Liver (tissue), 9 donors: ENCODE data around the gene CUX1. TPM values are rescaled to one million over a fixed set of nuclear protein-coding genes. Genes with fewer than 3 reads are reported as not detected.

Source experiments
- DNase-seq: peaks from one replicate; pipeline ENCODE4 v3.0.0-alpha.2; 2017; ENCODE audit warnings: low spot score
- H3K27ac ChIP-seq, 2 donors: one replicate each; pipeline ENCODE4 v1.7.0; 2013; ENCODE audit warnings: inconsistent platforms in 2 of 2, low read length in 2 of 2, control low read depth in 1 of 2, low read depth in 1 of 2, mild to moderate bottlenecking in 1 of 2
- H3K27me3 ChIP-seq, 4 donors: one replicate each; pipeline versions ENCODE4 v1.6.1 to v1.7.0; 2013; ENCODE audit warnings: low read length in 3 of 4, inconsistent platforms in 1 of 4, mild to moderate bottlenecking in 1 of 4, moderate library complexity in 1 of 4; ENCODE audit not compliant: control insufficient read depth in 4 of 4, insufficient read depth in 4 of 4
- H3K36me3 ChIP-seq, 4 donors: one replicate each; pipeline versions ENCODE4 v1.6.1 to v1.7.0; 2013; ENCODE audit warnings: low read length in 3 of 4, mild to moderate bottlenecking in 3 of 4, low read depth in 1 of 4, moderate library complexity in 1 of 4; ENCODE audit not compliant: control insufficient read depth in 4 of 4, insufficient read depth in 3 of 4
- H3K4me1 ChIP-seq, 4 donors: one replicate each; pipeline versions ENCODE4 v1.6.1 to v1.7.0; 2013; ENCODE audit warnings: low read length in 3 of 4, mild to moderate bottlenecking in 3 of 4, moderate library complexity in 1 of 4; ENCODE audit not compliant: control insufficient read depth in 4 of 4, insufficient read depth in 4 of 4
- H3K4me3 ChIP-seq, 3 donors: one replicate each; pipeline versions ENCODE4 v1.6.1 to v1.7.0; 2013; ENCODE audit warnings: low read length in 3 of 3, control low read depth in 1 of 3, low read depth in 1 of 3, mild to moderate bottlenecking in 1 of 3
- H3K9ac ChIP-seq, 2 donors: one replicate each; pipeline ENCODE4 v1.7.0; 2013; ENCODE audit warnings: low read length in 2 of 2, mild to moderate bottlenecking in 2 of 2, moderate library complexity in 2 of 2, control low read depth in 1 of 2, low read depth in 1 of 2
- H3K9me3 ChIP-seq, 4 donors: one replicate each; pipeline versions ENCODE4 v1.6.1 to v1.7.0; 2013; ENCODE audit warnings: low read length in 3 of 4; ENCODE audit not compliant: control insufficient read depth in 4 of 4
- EGR1 ChIP-seq, 2 donors: IDR thresholded peaks; 2 replicates each; pipeline ENCODE4 v1.6.1; 2016 to 2018; ENCODE audit warnings: antibody characterized with exemption in 2 of 2, low read depth in 2 of 2
- FOXA1 ChIP-seq: IDR thresholded peaks from 2 replicates; pipeline ENCODE4 v1.6.1; 2016; ENCODE audit warnings: antibody characterized with exemption
- FOXA2 ChIP-seq: IDR thresholded peaks from 2 replicates; pipeline ENCODE4 v1.6.1; 2016; ENCODE audit warnings: antibody characterized with exemption
- GABPA ChIP-seq, 2 donors: IDR thresholded peaks in 1 of 2; conservative IDR thresholded peaks in 1 of 2; 2 replicates each; pipeline ENCODE4 v1.6.1; 2016; ENCODE audit warnings: antibody characterized with exemption in 2 of 2, mild to moderate bottlenecking in 1 of 2, moderate library complexity in 1 of 2
- HNF4A ChIP-seq, 2 donors: conservative IDR thresholded peaks; 2 replicates each; pipeline ENCODE4 v1.6.1; 2016; ENCODE audit warnings: antibody characterized with exemption in 2 of 2, mild to moderate bottlenecking in 2 of 2
- HNF4G ChIP-seq: IDR thresholded peaks from 2 replicates; pipeline ENCODE4 v1.6.1; 2016; ENCODE audit warnings: antibody characterized with exemption
- JUND ChIP-seq, 2 donors: IDR thresholded peaks; 2 replicates each; pipeline ENCODE4 v1.6.1; 2016; ENCODE audit warnings: antibody characterized with exemption in 2 of 2
- NR2F2 ChIP-seq: IDR thresholded peaks from 2 replicates; pipeline ENCODE4 v1.6.1; 2016; ENCODE audit warnings: antibody characterized with exemption
- RAD21 ChIP-seq, 2 donors: IDR thresholded peaks; 2 replicates each; pipeline ENCODE4 v1.6.1; 2016; ENCODE audit warnings: antibody characterized with exemption in 2 of 2, mild to moderate bottlenecking in 2 of 2
- RXRA ChIP-seq, 2 donors: IDR thresholded peaks; 2 replicates each; pipeline ENCODE4 v1.6.1; 2017 to 2018; ENCODE audit warnings: antibody characterized with exemption in 2 of 2, mild to moderate bottlenecking in 1 of 2
- SP1 ChIP-seq: IDR thresholded peaks from 2 replicates; pipeline ENCODE4 v1.6.1; 2018; ENCODE audit warnings: antibody characterized with exemption, mild to moderate bottlenecking
- TAF1 ChIP-seq: conservative IDR thresholded peaks from 2 replicates; pipeline ENCODE4 v1.6.1; 2016; ENCODE audit warnings: antibody characterized with exemption, mild to moderate bottlenecking
- YY1 ChIP-seq: IDR thresholded peaks from 2 replicates; pipeline ENCODE4 v1.6.1; 2016; ENCODE audit warnings: antibody characterized with exemption, mild to moderate bottlenecking
- WGBS: extraction: QIAGEN DNeasy Blood & Tissue Kit; methylation state at CpG from one replicate; pipeline ENCODE4 v1.1.7; 2013; 5-methylcytosine and 5-hydroxymethylcytosine counted together
- polyA plus RNA-seq, 2 donors: library from polyadenylated mRNA; stranded (reverse) in 1 of 2; unstranded in 1 of 2; fragments of 200-250 nt in 1 of 2; fragments of >200 nt in 1 of 2; fragmentation: Nextera tagmentation in 1 of 2; extraction: Ambion mirVana in 1 of 2; gene quantifications; one replicate each; pipeline versions ENCODE4 v1.2.1 to v1.2.3, GENCODE V29; 2013 to 2015
- total RNA-seq, 2 donors: library from RNA; depleted of rRNA; stranded (reverse); fragments of >200 nt; gene quantifications; one replicate each; pipeline ENCODE4 v1.2.3, GENCODE V29; 2014
- TF ChIP-seq, protein P1 (sequence below): IDR thresholded peaks from 2 replicates; pipeline ENCODE4 v1.6.1; 2016; ENCODE audit warnings: antibody characterized with exemption
- TF ChIP-seq, protein P2 (sequence below): IDR thresholded peaks from 2 replicates; pipeline ENCODE4 v1.6.1; 2016; ENCODE audit warnings: antibody characterized with exemption
- TF ChIP-seq, protein P3 (sequence below): IDR thresholded peaks from 2 replicates; pipeline ENCODE4 v1.6.1; 2016; ENCODE audit warnings: antibody characterized with exemption
- TF ChIP-seq, protein P4 (sequence below): fragments of 150-350 bp; IDR thresholded peaks from 2 replicates; pipeline ENCODE4 v1.5.1; 2017; ENCODE audit warnings: improper control_type of control experiment, low read depth, low read length; ENCODE audit not compliant: missing input control
- donor health status: healthy.
- donor health status: healthy.
- donor health status: healthy.
- donor health status: healthy.
- donor health status: healthy.

CUX1 gene
- total and polyA plus RNA-seq, 4 donors: 18.6 to 40.6 (median 21.4) TPM

DNA sequence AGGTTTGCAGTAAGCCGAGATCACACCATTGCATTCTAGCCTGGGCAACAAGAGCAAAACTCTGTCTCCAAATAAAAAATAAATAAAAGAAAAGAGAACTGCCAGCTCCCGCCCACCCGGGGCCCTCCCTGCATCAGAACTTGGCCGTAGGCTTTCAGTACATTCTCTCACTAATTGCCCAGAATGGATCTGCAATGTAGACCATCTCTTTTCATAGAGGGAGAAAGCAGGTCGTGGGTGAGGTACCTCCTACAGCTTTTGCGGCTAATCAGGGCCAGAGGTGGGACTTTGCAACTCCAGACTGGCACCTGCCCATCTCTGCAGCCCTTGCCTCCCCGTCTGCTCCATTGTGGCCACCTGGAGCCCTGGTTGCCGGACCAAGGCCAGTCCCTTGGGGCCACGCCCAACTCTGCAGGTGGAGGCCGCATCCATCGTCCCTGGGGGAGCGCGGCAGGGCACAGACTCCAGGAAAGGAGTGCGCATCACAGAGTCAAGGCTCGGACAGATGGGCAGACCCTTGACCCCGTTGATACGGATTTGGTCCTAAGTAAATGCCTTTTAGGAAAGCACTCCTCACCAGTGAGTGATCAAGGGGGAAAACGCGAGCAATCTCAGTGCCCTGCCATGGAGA, 290.2 kb downstream of the CUX1 start:
- H3K9me3 ChIP-seq: no peaks in the 10 kb centered on the region
- peaks cover 1 to 24% (median 13%) of the 10 kb centered on the region in 4 donors for H3K36me3 ChIP-seq
- H3K4me3 ChIP-seq: no peak overlapping the region
- H3K4me1 ChIP-seq: no peaks in the 10 kb centered on the region
- TF ChIP-seq YY1: no peak
- TF ChIP-seq HNF4G: no peak
- TF ChIP-seq FOXA2: no peak
- TF ChIP-seq JUND (IDR thresholded peaks at IDR 0.05): no peak
- TF ChIP-seq HNF4A (conservative IDR thresholded peaks at IDR 0.05): no peak
- TF ChIP-seq, protein P1, sequence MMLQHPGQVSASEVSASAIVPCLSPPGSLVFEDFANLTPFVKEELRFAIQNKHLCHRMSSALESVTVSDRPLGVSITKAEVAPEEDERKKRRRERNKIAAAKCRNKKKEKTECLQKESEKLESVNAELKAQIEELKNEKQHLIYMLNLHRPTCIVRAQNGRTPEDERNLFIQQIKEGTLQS: no peak
- no peak for TF ChIP-seq NR2F2
- no peak for TF ChIP-seq FOXA1
- no peak overlapping the region for H3K27ac ChIP-seq
- no peaks in the 10 kb centered on the region for H3K27me3 ChIP-seq
- H3K9ac ChIP-seq: no peak overlapping the region
- no peak for DNase-seq
- WGBS: 94% methylated on average over 19 of the region's 19 CpGs

DNA sequence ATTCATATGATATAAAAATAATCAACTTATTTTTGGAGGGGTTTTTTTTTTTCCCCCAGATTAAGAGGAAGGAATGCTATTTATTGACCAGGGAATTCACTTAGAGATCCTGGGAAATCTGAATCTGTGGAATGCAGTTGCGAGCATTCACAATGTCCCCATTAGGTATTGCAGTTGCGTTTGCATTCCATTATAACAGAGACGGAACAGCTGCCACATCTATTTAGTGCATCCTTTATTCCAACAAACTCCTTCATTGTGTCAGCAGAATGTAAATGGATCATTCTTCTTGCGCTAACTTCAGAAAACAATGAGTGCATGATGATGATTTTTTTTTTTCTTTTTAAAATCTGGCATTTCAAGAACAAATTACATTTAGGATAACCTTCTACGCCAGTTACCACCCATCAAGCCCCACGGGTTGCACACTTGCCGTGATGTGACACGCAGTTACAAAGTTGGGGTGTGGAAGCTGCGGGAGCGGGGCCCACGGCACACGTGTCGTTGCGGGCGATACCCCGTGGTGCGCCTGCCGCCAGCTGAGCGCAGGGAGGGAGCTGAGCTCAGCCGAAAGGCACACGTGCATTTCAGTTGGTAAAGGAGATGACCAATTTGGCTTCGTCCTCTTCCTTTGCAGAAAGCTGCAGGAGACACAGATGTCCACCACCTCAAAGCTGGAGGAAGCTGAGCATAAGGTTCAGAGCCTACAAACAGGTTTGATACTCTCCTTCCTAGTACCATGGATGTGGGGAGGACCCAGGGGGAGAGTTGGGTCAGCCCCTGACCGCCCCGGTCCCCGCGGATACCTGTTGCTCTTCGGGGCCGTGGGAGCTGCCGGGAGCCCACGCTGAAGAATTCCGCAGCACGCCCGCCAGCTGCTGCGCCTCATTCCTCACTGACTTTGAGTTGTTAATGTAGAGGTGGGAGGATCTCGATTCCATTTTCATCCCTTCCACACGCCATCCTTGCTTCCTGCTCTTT, 293.9 kb downstream of the CUX1 start:
- Histone ChIP-seq H3K9ac (no peak overlapping the region), H3K4me1 (no peaks in the 10 kb centered on the region), H3K27ac (no peak overlapping the region), H3K4me3 (no peak overlapping the region), H3K36me3 (peaks cover 9 to 32% (median 20%) of the 10 kb centered on the region in 4 donors), H3K27me3 (no peaks in the 10 kb centered on the region), H3K9me3 (no peaks in the 10 kb centered on the region)
- WGBS: 95% methylated on average over 36 of the region's 36 CpGs
- no peak for DNase-seq
- TF ChIP-seq SP1 (no peak), EGR1 (IDR thresholded peaks at IDR 0.05; ENCODE audit: low read depth in 2 of 2) (no peak), NR2F2 (no peak), FOXA1 (no peak), RAD21 (IDR thresholded peaks at IDR 0.05) (no peak), YY1 (no peak)
- TF ChIP-seq, protein P2, sequence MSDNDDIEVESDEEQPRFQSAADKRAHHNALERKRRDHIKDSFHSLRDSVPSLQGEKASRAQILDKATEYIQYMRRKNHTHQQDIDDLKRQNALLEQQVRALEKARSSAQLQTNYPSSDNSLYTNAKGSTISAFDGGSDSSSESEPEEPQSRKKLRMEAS: no peak

DNA sequence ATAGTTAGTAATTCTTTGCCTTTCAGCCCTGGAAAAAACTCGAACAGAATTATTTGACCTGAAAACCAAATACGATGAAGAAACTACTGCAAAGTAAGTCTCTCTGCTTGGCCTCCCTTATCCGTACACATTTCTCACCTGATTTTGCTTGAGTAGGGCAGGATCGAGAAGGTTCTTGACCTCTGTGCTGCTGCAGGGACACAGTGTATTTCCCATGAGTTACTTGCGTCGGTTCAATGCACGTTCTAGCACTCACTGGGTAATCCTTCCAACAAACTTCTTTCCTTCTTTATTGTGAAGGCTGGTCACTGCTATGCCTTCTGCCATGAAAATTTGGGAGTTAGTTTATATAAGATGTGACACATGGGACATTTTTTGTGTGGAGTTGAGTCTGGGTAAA, 297.8 kb downstream of the CUX1 start:
- no peak overlapping the region for H3K9ac ChIP-seq
- TF ChIP-seq, protein P2: no peak
- no peak for TF ChIP-seq TAF1
- no peak for TF ChIP-seq RXRA (IDR thresholded peaks at IDR 0.05)
- no peak for TF ChIP-seq GABPA (IDR thresholded peaks at IDR 0.05 in 1 of 2, conservative IDR thresholded peaks at IDR 0.05 in 1 of 2)
- TF ChIP-seq, protein P3, sequence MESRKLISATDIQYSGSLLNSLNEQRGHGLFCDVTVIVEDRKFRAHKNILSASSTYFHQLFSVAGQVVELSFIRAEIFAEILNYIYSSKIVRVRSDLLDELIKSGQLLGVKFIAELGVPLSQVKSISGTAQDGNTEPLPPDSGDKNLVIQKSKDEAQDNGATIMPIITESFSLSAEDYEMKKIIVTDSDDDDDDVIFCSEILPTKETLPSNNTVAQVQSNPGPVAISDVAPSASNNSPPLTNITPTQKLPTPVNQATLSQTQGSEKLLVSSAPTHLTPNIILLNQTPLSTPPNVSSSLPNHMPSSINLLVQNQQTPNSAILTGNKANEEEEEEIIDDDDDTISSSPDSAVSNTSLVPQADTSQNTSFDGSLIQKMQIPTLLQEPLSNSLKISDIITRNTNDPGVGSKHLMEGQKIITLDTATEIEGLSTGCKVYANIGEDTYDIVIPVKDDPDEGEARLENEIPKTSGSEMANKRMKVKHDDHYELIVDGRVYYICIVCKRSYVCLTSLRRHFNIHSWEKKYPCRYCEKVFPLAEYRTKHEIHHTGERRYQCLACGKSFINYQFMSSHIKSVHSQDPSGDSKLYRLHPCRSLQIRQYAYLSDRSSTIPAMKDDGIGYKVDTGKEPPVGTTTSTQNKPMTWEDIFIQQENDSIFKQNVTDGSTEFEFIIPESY: no peak
- TF ChIP-seq SP1: no peak
- TF ChIP-seq NR2F2: no peak
- TF ChIP-seq HNF4G: no peak
- TF ChIP-seq RAD21 (IDR thresholded peaks at IDR 0.05): no peak
- TF ChIP-seq, protein P4, sequence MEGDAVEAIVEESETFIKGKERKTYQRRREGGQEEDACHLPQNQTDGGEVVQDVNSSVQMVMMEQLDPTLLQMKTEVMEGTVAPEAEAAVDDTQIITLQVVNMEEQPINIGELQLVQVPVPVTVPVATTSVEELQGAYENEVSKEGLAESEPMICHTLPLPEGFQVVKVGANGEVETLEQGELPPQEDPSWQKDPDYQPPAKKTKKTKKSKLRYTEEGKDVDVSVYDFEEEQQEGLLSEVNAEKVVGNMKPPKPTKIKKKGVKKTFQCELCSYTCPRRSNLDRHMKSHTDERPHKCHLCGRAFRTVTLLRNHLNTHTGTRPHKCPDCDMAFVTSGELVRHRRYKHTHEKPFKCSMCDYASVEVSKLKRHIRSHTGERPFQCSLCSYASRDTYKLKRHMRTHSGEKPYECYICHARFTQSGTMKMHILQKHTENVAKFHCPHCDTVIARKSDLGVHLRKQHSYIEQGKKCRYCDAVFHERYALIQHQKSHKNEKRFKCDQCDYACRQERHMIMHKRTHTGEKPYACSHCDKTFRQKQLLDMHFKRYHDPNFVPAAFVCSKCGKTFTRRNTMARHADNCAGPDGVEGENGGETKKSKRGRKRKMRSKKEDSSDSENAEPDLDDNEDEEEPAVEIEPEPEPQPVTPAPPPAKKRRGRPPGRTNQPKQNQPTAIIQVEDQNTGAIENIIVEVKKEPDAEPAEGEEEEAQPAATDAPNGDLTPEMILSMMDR: no peak
- TF ChIP-seq HNF4A (conservative IDR thresholded peaks at IDR 0.05): no peak
- no peak for TF ChIP-seq FOXA2
- no peak for TF ChIP-seq FOXA1
- no peak for TF ChIP-seq EGR1 (IDR thresholded peaks at IDR 0.05; ENCODE audit: low read depth in 2 of 2)
- no peak for TF ChIP-seq JUND (IDR thresholded peaks at IDR 0.05)
- TF ChIP-seq, protein P1: no peak
- TF ChIP-seq YY1: no peak

More for the DNA sequence above, 297.8 kb downstream of the CUX1 start:
- no peak overlapping the region for H3K4me3 ChIP-seq
- no peak for DNase-seq
- no peak overlapping the region for H3K27ac ChIP-seq
- peaks cover 0 to 4% (median 0%) of the 10 kb centered on the region in 4 donors for H3K4me1 ChIP-seq
- 85% methylated on average over 7 of the region's 7 CpGs for WGBS
- H3K9me3 ChIP-seq: no peaks in the 10 kb centered on the region
- H3K27me3 ChIP-seq: no peaks in the 10 kb centered on the region
- peaks cover 8 to 26% (median 14%) of the 10 kb centered on the region in 4 donors for H3K36me3 ChIP-seq
